ENCODE data around the gene ATPAF2. TPM values are rescaled to one million over a fixed set of nuclear protein-coding genes. Genes with fewer than 3 reads are reported as not detected.

The ATPAF2 gene
- total and polyA plus RNA-seq, 2 donors (not counting 3 experiments of a cell fraction or from before 2014, with no cell fraction given): 23.2 to 35.7 TPM

DNA sequence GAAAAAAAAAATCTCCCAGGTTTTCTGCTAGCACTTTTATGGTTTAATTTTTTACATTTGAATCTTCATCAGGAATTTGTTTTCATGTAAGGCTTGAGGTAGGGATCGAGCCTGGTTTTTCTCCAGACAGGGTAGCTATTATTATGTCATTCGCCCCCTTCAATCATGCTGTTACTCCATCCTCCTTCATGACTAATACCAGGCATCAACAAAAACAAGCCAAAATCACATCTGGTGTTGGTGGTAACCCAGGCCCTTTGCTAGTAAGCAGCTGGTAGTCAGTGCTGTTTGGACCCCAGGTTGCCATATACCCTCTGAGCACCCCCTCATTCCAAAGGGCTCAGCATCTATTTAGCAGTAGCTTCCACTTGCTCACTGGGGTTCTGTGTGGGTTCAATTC is 36.8 kb downstream of the ATPAF2 start:
- dilution Hi-C loops (cut with MboI; ENCODE audit: extremely low pct_ligation_motif_present, low sequenced_read_pairs): no loop called here
- Histone ChIP-seq H3K9me1 (replicated peaks; ENCODE audit: control insufficient read depth, extremely low read depth, insufficient read depth, low read length) (no peaks in the 10 kb centered on the region), H3K27ac (ENCODE audit: insufficient read depth, low read depth, low read length) (no peak overlapping the region), H3K9ac (replicated peaks; ENCODE audit: extremely low read depth, insufficient read depth, low read length) (no peak overlapping the region), H4K20me1 (replicated peaks; ENCODE audit: control insufficient read depth, extremely low read depth, insufficient read depth, low read length) (no peaks in the 10 kb centered on the region), H3K4me3 (replicated peaks in 1 of 3; ENCODE audit: insufficient read depth in 1 of 3, low read depth in 1 of 3, low read length in 3 of 3) (no peak overlapping the region), H3K79me2 (ENCODE audit: control insufficient read depth, insufficient read depth, low read length) (no peaks in the 10 kb centered on the region), H2AFZ (ENCODE audit: low read depth, low read length) (no peak overlapping the region), H3K4me2 (ENCODE audit: insufficient read depth, low read length) (no peak overlapping the region), H3K9me3 (replicated peaks; ENCODE audit: control insufficient read depth, insufficient read depth, low read length) (no peaks in the 10 kb centered on the region), H3K36me3 (ENCODE audit: control insufficient read depth in 2 of 2, extremely low read depth in 1 of 2, insufficient read depth in 2 of 2, low read length in 2 of 2) (no peaks in the 10 kb centered on the region), H3K27me3 (ENCODE audit: control insufficient read depth in 2 of 2, insufficient read depth in 2 of 2, low read length in 2 of 2) (no peaks in the 10 kb centered on the region), H3K4me1 (ENCODE audit: control insufficient read depth, extremely low read depth, insufficient read depth, low read length) (no peaks in the 10 kb centered on the region)
- intact Hi-C loops (cut with micrococcal nuclease): no loop called here
- ChIA-PET CTCF (interaction anchor here (1.1 to 1.9 kb wide), 2 partner anchors 30 to 83 kb away, joined by 4 read pairs; no protein-coding TSS in a partner anchor), POLR2A (no interaction called here)
- TF ChIP-seq EZH2 (IDR thresholded peaks at IDR 0.05; ENCODE audit: borderline replicate concordance, low read depth, low read length, severe bottlenecking) (no peak), FOS (IDR thresholded peaks at IDR 0.05; ENCODE audit: borderline replicate concordance, insufficient read depth, low read length) (no peak), MYC (IDR thresholded peaks at IDR 0.05; ENCODE audit: low read depth, low read length) (no peak), POLR2A (IDR thresholded peaks at IDR 0.05; ENCODE audit: low read depth, low read length) (no peak), GATA2 (IDR thresholded peaks at IDR 0.05; ENCODE audit: insufficient read depth, insufficient read length, low read depth, low read length) (no peak), JUN (IDR thresholded peaks at IDR 0.05; ENCODE audit: borderline replicate concordance, insufficient read depth, insufficient read length, low read depth) (no peak)
- FAIRE-seq (no peak), DNase-seq (ENCODE audit: low read depth, low spot score) (no peak)
- no TSS peak for BruUV-seq (replicated peaks)

DNA sequence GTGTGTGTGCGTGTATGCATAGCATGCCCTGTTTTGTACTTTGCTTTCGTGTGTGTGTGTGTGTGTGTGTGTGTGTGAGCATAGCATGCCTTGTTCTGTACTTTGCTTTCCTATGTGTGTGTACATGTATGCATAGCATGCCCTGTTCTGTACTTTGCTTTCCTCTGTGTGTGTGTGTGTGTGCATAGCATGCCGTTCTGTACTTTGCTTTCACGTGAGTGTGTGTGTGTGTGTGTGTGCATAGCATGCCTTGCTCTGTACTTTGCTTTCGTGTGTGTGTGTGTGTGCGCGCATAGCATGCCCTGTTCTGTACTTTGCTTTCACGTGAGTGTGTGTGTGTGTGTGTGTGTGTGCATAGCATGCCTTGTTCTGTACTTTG is 38.9 kb downstream of the ATPAF2 start:
- CTCF ChIA-PET: no interaction called here
- dilution Hi-C loops (cut with MboI; ENCODE audit: extremely low pct_ligation_motif_present, low sequenced_read_pairs): no loop called here

More for the DNA sequence above, 38.9 kb downstream of the ATPAF2 start:
- Histone ChIP-seq H3K9ac (replicated peaks; ENCODE audit: extremely low read depth, insufficient read depth, low read length) (no peak overlapping the region), H2AFZ (ENCODE audit: low read depth, low read length) (no peak overlapping the region), H4K20me1 (replicated peaks; ENCODE audit: control insufficient read depth, extremely low read depth, insufficient read depth, low read length) (no peaks in the 10 kb centered on the region), H3K9me3 (replicated peaks; ENCODE audit: control insufficient read depth, insufficient read depth, low read length) (no peaks in the 10 kb centered on the region), H3K4me1 (ENCODE audit: control insufficient read depth, extremely low read depth, insufficient read depth, low read length) (no peaks in the 10 kb centered on the region), H3K36me3 (ENCODE audit: control insufficient read depth in 2 of 2, extremely low read depth in 1 of 2, insufficient read depth in 2 of 2, low read length in 2 of 2) (no peaks in the 10 kb centered on the region), H3K4me3 (replicated peaks in 1 of 3; ENCODE audit: insufficient read depth in 1 of 3, low read depth in 1 of 3, low read length in 3 of 3) (no peak overlapping the region), H3K27ac (ENCODE audit: insufficient read depth, low read depth, low read length) (no peak overlapping the region), H3K4me2 (ENCODE audit: insufficient read depth, low read length) (no peak overlapping the region), H3K9me1 (replicated peaks; ENCODE audit: control insufficient read depth, extremely low read depth, insufficient read depth, low read length) (no peaks in the 10 kb centered on the region), H3K79me2 (ENCODE audit: control insufficient read depth, insufficient read depth, low read length) (no peaks in the 10 kb centered on the region), H3K27me3 (ENCODE audit: control insufficient read depth in 2 of 2, insufficient read depth in 2 of 2, low read length in 2 of 2) (no peaks in the 10 kb centered on the region)
- POLR2A ChIA-PET: interaction anchor here (0.6 kb wide), 1 partner anchor 60 kb away, joined by 7 read pairs; no protein-coding TSS in a partner anchor
- TF ChIP-seq, protein P1, sequence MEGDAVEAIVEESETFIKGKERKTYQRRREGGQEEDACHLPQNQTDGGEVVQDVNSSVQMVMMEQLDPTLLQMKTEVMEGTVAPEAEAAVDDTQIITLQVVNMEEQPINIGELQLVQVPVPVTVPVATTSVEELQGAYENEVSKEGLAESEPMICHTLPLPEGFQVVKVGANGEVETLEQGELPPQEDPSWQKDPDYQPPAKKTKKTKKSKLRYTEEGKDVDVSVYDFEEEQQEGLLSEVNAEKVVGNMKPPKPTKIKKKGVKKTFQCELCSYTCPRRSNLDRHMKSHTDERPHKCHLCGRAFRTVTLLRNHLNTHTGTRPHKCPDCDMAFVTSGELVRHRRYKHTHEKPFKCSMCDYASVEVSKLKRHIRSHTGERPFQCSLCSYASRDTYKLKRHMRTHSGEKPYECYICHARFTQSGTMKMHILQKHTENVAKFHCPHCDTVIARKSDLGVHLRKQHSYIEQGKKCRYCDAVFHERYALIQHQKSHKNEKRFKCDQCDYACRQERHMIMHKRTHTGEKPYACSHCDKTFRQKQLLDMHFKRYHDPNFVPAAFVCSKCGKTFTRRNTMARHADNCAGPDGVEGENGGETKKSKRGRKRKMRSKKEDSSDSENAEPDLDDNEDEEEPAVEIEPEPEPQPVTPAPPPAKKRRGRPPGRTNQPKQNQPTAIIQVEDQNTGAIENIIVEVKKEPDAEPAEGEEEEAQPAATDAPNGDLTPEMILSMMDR (IDR thresholded peaks at IDR 0.05; ENCODE audit: extremely low read depth in 1 of 2, insufficient read depth in 1 of 2, low read depth in 1 of 2, low read length in 2 of 2): no peak
- no peak for TF ChIP-seq EZH2 (IDR thresholded peaks at IDR 0.05; ENCODE audit: borderline replicate concordance, low read depth, low read length, severe bottlenecking)
- no peak for TF ChIP-seq JUN (IDR thresholded peaks at IDR 0.05; ENCODE audit: borderline replicate concordance, insufficient read depth, insufficient read length, low read depth)
- intact Hi-C loops (cut with micrococcal nuclease): no loop called here
- no peak for FAIRE-seq
- no TSS peak for BruUV-seq (replicated peaks)
- DNase-seq (ENCODE audit: low read depth, low spot score): no peak

Data from endothelial cell of umbilical vein (primary cell).